NCI-H2227 (cell line): Measurements from ENCODE around the gene ANKRD39.
"Not testable (repeated sequence)": the region's sequence is repeated elsewhere in the genome, so short reads cannot be mapped to it uniquely, and the experiment has no call there.

Experiments
- DNase-seq: peaks from one replicate; lab custom pipeline; 2025; ENCODE audit not compliant: unreplicated experiment; lab: John Stamatoyannopoulos, UW

Gene ANKRD39

GRCh38 chr2:96873651-96874096 is 15.9 kb upstream of the ANKRD39 start:
- DNase-seq, result no peak

- DNase-seq, result no peak
Observed at GRCh38 chr2:96872591-96873349, 15.0 kb upstream of the ANKRD39 start.

- peak; percentile 50 for DNase-seq
Observed at GRCh38 chr2:96870626-96871255, 12.9 kb upstream of the ANKRD39 start.

- DNase-seq, result peak; percentile 70
Observed at GRCh38 chr2:96869822-96870625, 12.2 kb upstream of the ANKRD39 start, which contains the start of gene SEMA4C. Gene SEMA4C, minus strand, starts transcription at chr2:96870080. Its CDS starts 2,194 bp downstream, at chr2:96867886.

- peak; percentile 70 for DNase-seq
Observed at GRCh38 chr2:96869281-96869821, 11.5 kb upstream of the ANKRD39 start.

GRCh38 chr2:96868555-96869280 is 10.9 kb upstream of the ANKRD39 start:
- DNase-seq, result peak; percentile 91

- no peak for DNase-seq
Observed at GRCh38 chr2:96867756-96868554, 10.1 kb upstream of the ANKRD39 start.

- DNase-seq, result no peak
Observed at GRCh38 chr2:96866986-96867755, 9.4 kb upstream of the ANKRD39 start.

- no peak for DNase-seq
Observed at GRCh38 chr2:96866586-96866985, 8.8 kb upstream of the ANKRD39 start.

GRCh38 chr2:96866149-96866548 is 8.3 kb upstream of the ANKRD39 start:
- no peak for DNase-seq

- no peak for DNase-seq
Observed at GRCh38 chr2:96865654-96866053, 7.8 kb upstream of the ANKRD39 start.

GRCh38 chr2:96864343-96865091 is 6.7 kb upstream of the ANKRD39 start:
- DNase-seq, result no peak

- no peak for DNase-seq
Observed at GRCh38 chr2:96863575-96864342, 5.9 kb upstream of the ANKRD39 start.

GRCh38 chr2:96863056-96863455 is 5.2 kb upstream of the ANKRD39 start:
- DNase-seq, result not testable (repeated sequence)

GRCh38 chr2:96861074-96861473 is 3.3 kb upstream of the ANKRD39 start:
- no peak for DNase-seq

GRCh38 chr2:96860065-96861029 is 2.5 kb upstream of the ANKRD39 start:
- no peak for DNase-seq

- no peak for DNase-seq
Observed at GRCh38 chr2:96859681-96860064, 1.9 kb upstream of the ANKRD39 start.
